HG03558 (cell line): ENCODE data around the gene ADSS1.

Experiments used
- ATAC-seq: cut with Tn5 transposase; IDR thresholded peaks from one replicate; pipeline ENCODE4 v1.9.1; 2021; ENCODE audit warnings: moderate number of reproducible peaks; ENCODE audit not compliant: unreplicated experiment; ENCODE audit errors: extremely low read depth

ADSS1 gene

GRCh38 chr14:104723651-104724406 lies at the start of gene ADSS1:
Gene ADSS1 (plus strand): TSS chr14:104724229. CDS start chr14:104724271, 42 bp downstream.
- no peak for ATAC-seq

- no peak for ATAC-seq
Measured at GRCh38 chr14:104675447-104675846, 48.6 kb upstream of the ADSS1 start.

- no peak for ATAC-seq
Measured at GRCh38 chr14:104676130-104676693, 47.8 kb upstream of the ADSS1 start.

- ATAC-seq: no peak
Measured at GRCh38 chr14:104676694-104677511, 47.1 kb upstream of the ADSS1 start.

- ATAC-seq: no peak
Measured at GRCh38 chr14:104677512-104678332, 46.3 kb upstream of the ADSS1 start.

- no peak for ATAC-seq
Measured at GRCh38 chr14:104678346-104678745, 45.7 kb upstream of the ADSS1 start.

GRCh38 chr14:104678901-104679705 lies 44.9 kb upstream of the ADSS1 start:
- no peak for ATAC-seq

GRCh38 chr14:104680056-104680805 lies 43.8 kb upstream of the ADSS1 start:
- ATAC-seq: no peak

GRCh38 chr14:104680806-104681688 lies 43.0 kb upstream of the ADSS1 start:
- ATAC-seq: no peak

GRCh38 chr14:104681689-104682074 lies 42.3 kb upstream of the ADSS1 start:
- ATAC-seq: no peak

- no peak for ATAC-seq
Measured at GRCh38 chr14:104682107-104682593, 41.9 kb upstream of the ADSS1 start.

GRCh38 chr14:104683653-104684448 lies 40.2 kb upstream of the ADSS1 start:
- no peak for ATAC-seq

GRCh38 chr14:104684449-104684821 lies 39.6 kb upstream of the ADSS1 start:
- ATAC-seq: no peak

GRCh38 chr14:104685216-104685997 lies 38.6 kb upstream of the ADSS1 start:
- no peak for ATAC-seq

GRCh38 chr14:104685998-104686610 lies 37.9 kb upstream of the ADSS1 start:
- no peak for ATAC-seq
